ENCODE measurements around the gene NMT1. TPM values are rescaled to one million over a fixed set of nuclear protein-coding genes. Genes with fewer than 3 reads are reported as not detected.
A peak's percentile ranks its signal among the peaks of the same experiment; 100 is the strongest.

The NMT1 gene
- total and polyA plus RNA-seq, 2 of the 13 experiments (the other 11 are each of a cell fraction or from before 2014, with no cell fraction given): 75.7 to 142 TPM

DNA sequence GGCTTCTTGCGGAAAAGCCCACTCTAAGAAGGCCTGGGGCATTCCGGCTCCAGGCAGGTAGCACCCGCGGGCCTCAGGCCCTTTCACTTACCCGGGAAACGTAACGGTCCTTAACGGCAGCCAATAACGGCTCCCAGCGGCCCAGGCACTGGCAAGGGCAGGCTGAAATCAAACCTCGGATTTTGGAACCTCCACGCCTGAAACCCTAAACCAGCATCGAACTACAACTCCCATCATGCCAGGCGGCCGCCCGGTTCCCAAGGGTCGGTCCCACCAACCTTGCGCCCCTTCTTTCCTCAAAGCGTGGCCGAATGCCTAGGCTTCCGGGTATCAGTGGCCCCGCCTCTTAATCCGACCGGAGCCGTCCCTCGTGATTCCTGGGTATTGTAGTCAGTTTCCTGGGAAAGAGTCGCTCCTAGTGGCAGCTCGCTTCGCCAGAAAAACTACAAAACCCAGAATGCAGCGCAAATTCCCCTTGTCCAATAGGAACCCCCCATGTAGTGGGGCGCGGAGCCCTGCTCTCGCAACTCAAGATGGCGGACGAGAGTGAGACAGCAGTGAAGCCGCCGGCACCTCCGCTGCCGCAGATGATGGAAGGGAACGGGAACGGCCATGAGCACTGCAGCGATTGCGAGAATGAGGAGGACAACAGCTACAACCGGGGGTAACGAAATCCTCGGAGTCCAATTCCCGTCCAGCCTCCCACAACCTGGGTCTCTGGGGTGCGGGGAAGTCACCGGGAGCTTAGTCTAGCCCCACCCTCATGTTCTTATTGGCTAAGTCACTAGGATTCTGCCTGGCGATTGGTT lies at the start of gene NMT1 (continued):
- TF ChIP-seq SIX4 (CRISPR knock-in tag; IDR thresholded peaks at IDR 0.05) (peak; percentile 71), GABPB1 (CRISPR knock-in tag; IDR thresholded peaks at IDR 0.05) (peak; percentile 91), SP4 (CRISPR knock-in tag; IDR thresholded peaks at IDR 0.05) (peak; percentile 94), HMG20B (CRISPR knock-in tag; conservative IDR thresholded peaks at IDR 0.05) (peak; percentile 31; the same call in 1 of the 2 replicates), RBM39 (IDR thresholded peaks at IDR 0.05; ENCODE audit: low read depth, low read length, poor library complexity, severe bottlenecking) (peak; percentile 85), ZSCAN30 (CRISPR knock-in tag; IDR thresholded peaks at IDR 0.05) (peak; percentile 95; the same call in 1 of the 2 replicates), JUNB (CRISPR knock-in tag; IDR thresholded peaks at IDR 0.05; ENCODE audit: borderline replicate concordance) (no peak), NFKB2 (CRISPR knock-in tag; IDR thresholded peaks at IDR 0.05; ENCODE audit: borderline replicate concordance) (peak; percentile 81), HIVEP1 (CRISPR knock-in tag; IDR thresholded peaks at IDR 0.05) (no peak), YY1 (IDR thresholded peaks at IDR 0.05; ENCODE audit: insufficient read depth, insufficient replicate concordance, low read depth, low read length) (peak; percentile 98), SCMH1 (CRISPR knock-in tag; IDR thresholded peaks at IDR 0.05; ENCODE audit: borderline replicate concordance) (no peak), KMT2A (CRISPR knock-in tag; IDR thresholded peaks at IDR 0.05) (peak; percentile 92), TMF1 (CRISPR knock-in tag; IDR thresholded peaks at IDR 0.05; ENCODE audit: low read depth) (no peak; the same call in none of the 2 replicates)
- TF ChIP-seq, protein P1, sequence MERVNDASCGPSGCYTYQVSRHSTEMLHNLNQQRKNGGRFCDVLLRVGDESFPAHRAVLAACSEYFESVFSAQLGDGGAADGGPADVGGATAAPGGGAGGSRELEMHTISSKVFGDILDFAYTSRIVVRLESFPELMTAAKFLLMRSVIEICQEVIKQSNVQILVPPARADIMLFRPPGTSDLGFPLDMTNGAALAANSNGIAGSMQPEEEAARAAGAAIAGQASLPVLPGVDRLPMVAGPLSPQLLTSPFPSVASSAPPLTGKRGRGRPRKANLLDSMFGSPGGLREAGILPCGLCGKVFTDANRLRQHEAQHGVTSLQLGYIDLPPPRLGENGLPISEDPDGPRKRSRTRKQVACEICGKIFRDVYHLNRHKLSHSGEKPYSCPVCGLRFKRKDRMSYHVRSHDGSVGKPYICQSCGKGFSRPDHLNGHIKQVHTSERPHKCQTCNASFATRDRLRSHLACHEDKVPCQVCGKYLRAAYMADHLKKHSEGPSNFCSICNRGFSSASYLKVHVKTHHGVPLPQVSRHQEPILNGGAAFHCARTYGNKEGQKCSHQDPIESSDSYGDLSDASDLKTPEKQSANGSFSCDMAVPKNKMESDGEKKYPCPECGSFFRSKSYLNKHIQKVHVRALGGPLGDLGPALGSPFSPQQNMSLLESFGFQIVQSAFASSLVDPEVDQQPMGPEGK (CRISPR knock-in tag; IDR thresholded peaks at IDR 0.05): peak; percentile 52; the same call in 1 of the 2 replicates
- TF ChIP-seq, protein P2, sequence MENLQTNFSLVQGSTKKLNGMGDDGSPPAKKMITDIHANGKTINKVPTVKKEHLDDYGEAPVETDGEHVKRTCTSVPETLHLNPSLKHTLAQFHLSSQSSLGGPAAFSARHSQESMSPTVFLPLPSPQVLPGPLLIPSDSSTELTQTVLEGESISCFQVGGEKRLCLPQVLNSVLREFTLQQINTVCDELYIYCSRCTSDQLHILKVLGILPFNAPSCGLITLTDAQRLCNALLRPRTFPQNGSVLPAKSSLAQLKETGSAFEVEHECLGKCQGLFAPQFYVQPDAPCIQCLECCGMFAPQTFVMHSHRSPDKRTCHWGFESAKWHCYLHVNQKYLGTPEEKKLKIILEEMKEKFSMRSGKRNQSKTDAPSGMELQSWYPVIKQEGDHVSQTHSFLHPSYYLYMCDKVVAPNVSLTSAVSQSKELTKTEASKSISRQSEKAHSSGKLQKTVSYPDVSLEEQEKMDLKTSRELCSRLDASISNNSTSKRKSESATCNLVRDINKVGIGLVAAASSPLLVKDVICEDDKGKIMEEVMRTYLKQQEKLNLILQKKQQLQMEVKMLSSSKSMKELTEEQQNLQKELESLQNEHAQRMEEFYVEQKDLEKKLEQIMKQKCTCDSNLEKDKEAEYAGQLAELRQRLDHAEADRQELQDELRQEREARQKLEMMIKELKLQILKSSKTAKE (CRISPR knock-in tag; IDR thresholded peaks at IDR 0.05; ENCODE audit: borderline replicate concordance): no peak
- TF ChIP-seq, protein P3, sequence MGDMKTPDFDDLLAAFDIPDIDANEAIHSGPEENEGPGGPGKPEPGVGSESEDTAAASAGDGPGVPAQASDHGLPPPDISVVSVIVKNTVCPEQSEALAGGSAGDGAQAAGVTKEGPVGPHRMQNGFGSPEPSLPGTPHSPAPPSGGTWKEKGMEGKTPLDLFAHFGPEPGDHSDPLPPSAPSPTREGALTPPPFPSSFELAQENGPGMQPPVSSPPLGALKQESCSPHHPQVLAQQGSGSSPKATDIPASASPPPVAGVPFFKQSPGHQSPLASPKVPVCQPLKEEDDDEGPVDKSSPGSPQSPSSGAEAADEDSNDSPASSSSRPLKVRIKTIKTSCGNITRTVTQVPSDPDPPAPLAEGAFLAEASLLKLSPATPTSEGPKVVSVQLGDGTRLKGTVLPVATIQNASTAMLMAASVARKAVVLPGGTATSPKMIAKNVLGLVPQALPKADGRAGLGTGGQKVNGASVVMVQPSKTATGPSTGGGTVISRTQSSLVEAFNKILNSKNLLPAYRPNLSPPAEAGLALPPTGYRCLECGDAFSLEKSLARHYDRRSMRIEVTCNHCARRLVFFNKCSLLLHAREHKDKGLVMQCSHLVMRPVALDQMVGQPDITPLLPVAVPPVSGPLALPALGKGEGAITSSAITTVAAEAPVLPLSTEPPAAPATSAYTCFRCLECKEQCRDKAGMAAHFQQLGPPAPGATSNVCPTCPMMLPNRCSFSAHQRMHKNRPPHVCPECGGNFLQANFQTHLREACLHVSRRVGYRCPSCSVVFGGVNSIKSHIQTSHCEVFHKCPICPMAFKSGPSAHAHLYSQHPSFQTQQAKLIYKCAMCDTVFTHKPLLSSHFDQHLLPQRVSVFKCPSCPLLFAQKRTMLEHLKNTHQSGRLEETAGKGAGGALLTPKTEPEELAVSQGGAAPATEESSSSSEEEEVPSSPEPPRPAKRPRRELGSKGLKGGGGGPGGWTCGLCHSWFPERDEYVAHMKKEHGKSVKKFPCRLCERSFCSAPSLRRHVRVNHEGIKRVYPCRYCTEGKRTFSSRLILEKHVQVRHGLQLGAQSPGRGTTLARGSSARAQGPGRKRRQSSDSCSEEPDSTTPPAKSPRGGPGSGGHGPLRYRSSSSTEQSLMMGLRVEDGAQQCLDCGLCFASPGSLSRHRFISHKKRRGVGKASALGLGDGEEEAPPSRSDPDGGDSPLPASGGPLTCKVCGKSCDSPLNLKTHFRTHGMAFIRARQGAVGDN (CRISPR knock-in tag; IDR thresholded peaks at IDR 0.05): peak; percentile 88
- TF ChIP-seq, protein P4, sequence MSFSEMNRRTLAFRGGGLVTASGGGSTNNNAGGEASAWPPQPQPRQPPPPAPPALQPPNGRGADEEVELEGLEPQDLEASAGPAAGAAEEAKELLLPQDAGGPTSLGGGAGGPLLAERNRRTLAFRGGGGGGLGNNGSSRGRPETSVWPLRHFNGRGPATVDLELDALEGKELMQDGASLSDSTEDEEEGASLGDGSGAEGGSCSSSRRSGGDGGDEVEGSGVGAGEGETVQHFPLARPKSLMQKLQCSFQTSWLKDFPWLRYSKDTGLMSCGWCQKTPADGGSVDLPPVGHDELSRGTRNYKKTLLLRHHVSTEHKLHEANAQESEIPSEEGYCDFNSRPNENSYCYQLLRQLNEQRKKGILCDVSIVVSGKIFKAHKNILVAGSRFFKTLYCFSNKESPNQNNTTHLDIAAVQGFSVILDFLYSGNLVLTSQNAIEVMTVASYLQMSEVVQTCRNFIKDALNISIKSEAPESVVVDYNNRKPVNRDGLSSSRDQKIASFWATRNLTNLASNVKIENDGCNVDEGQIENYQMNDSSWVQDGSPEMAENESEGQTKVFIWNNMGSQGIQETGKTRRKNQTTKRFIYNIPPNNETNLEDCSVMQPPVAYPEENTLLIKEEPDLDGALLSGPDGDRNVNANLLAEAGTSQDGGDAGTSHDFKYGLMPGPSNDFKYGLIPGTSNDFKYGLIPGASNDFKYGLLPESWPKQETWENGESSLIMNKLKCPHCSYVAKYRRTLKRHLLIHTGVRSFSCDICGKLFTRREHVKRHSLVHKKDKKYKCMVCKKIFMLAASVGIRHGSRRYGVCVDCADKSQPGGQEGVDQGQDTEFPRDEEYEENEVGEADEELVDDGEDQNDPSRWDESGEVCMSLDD (CRISPR knock-in tag; IDR thresholded peaks at IDR 0.05; ENCODE audit: borderline replicate concordance): peak; percentile 94

Data from HepG2 (cell line).